Endothelial cell of umbilical vein (primary cell): ENCODE results near the gene TMPRSS5.

ENCODE experiments used
- POLR2AphosphoS5 ChIP-seq: IDR thresholded peaks from 2 replicates; pipeline ENCODE4 v1.6.1; 2012; ENCODE audit warnings: low read depth, mild to moderate bottlenecking, control low read depth, low read length, moderate library complexity; ENCODE audit not compliant: insufficient read depth
- TF ChIP-seq, protein P1 (sequence below), 2 donors: IDR thresholded peaks; 1 replicate in 1 of 2; 2 replicates in 1 of 2; pipeline ENCODE4 v1.5.1; 2011; ENCODE audit warnings: low read length in 2 of 2, mild to moderate bottlenecking in 2 of 2, moderate library complexity in 2 of 2, control low read depth in 1 of 2, inconsistent platforms in 1 of 2, low read depth in 1 of 2; ENCODE audit not compliant: insufficient read depth in 1 of 2; ENCODE audit errors: extremely low read depth in 1 of 2

DNA sequence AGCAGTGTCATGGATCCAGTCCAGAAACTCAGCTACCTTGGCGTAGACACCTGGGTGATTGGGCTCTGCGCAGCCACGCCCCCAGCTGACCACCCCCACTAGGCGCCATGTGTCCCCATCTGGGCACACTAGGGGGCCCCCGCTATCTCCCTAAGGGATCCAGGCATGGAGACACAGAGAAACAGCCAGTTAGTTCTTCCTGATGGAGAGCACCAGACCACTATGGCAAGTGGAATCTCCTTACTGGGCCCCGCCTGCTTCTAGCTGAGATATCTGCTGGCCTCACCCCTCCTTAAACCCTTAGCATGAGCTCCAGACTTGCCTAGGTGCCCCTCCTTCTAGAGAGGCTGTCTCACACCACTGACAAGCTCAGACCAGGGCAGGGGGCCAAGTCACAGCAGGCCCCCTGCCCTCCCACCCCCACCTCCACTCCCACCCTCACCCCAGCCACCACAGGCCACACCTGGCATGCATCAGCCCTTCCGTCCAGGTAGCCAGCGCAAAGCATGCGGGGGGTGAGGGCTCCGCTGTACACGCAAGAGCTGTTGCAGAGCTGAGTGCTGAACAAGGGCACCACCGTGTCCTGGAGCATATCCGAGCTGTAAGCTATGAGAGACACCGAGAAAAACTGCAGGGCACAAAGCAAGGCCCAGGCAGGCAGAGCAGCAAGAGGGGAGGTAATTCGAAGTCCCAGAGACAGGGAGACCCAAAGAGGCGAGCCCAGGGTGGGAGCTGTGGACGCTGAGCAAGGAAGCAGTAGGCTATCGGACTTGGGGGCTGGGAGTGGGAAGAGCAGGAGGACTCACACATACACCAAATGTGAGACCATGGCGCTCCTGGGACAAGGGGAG is 16.1 kb downstream of the TMPRSS5 start:
- TF ChIP-seq POLR2AphosphoS5: no peak
- TF ChIP-seq, protein P1, sequence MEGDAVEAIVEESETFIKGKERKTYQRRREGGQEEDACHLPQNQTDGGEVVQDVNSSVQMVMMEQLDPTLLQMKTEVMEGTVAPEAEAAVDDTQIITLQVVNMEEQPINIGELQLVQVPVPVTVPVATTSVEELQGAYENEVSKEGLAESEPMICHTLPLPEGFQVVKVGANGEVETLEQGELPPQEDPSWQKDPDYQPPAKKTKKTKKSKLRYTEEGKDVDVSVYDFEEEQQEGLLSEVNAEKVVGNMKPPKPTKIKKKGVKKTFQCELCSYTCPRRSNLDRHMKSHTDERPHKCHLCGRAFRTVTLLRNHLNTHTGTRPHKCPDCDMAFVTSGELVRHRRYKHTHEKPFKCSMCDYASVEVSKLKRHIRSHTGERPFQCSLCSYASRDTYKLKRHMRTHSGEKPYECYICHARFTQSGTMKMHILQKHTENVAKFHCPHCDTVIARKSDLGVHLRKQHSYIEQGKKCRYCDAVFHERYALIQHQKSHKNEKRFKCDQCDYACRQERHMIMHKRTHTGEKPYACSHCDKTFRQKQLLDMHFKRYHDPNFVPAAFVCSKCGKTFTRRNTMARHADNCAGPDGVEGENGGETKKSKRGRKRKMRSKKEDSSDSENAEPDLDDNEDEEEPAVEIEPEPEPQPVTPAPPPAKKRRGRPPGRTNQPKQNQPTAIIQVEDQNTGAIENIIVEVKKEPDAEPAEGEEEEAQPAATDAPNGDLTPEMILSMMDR (IDR thresholded peaks at IDR 0.05; ENCODE audit: extremely low read depth in 1 of 2, insufficient read depth in 1 of 2, low read depth in 1 of 2, low read length in 2 of 2): no peak
